Fibroblast of the aortic adventitia (primary cell): ENCODE data around the gene WDR75. TPM values are rescaled to one million over a fixed set of nuclear protein-coding genes. Genes with fewer than 3 reads are reported as not detected.
A peak's percentile ranks its signal among the peaks of the same experiment; 100 is the strongest.

Experiments used
- DNase-seq: peaks from one replicate; pipeline ENCODE4 v3.0.0-alpha.2; 2010; ENCODE audit warnings: low read depth
- H3K4me3 ChIP-seq: 2 replicates; pipeline ENCODE4 v1.5.1; 2011; ENCODE audit warnings: low read depth, mild to moderate bottlenecking, control low read depth, low read length, moderate library complexity
- CTCF ChIP-seq: IDR thresholded peaks from 2 replicates; pipeline ENCODE4 v1.5.1; 2011; ENCODE audit warnings: mild to moderate bottlenecking, low read length, control low read depth, inconsistent platforms; ENCODE audit not compliant: insufficient read depth
- total RNA-seq: library from RNA; depleted of rRNA; stranded (reverse); fragments of >200 nt; gene quantifications from 2 replicates; pipeline ENCODE4 v1.2.3, GENCODE V29; 2012; ENCODE audit warnings: low replicate concordance

The WDR75 gene
- total RNA-seq, 1 donor = 55.7 TPM

GRCh38 chr2:189504238-189504637 is 63.0 kb downstream of the WDR75 start:
- no peak for TF ChIP-seq CTCF
- H3K4me3 ChIP-seq = no peak overlapping the region
- no peak for DNase-seq

- DNase-seq = no peak
- no peak for TF ChIP-seq CTCF
- H3K4me3 ChIP-seq = no peak overlapping the region
Observed at GRCh38 chr2:189505492-189505891, 64.2 kb downstream of the WDR75 start.

- H3K4me3 ChIP-seq = no peak overlapping the region
- DNase-seq = peak; percentile 67
- no peak for TF ChIP-seq CTCF
Observed at GRCh38 chr2:189506514-189506976, 65.3 kb downstream of the WDR75 start.

GRCh38 chr2:189511210-189511959 is 70.1 kb downstream of the WDR75 start:
- no peak overlapping the region for H3K4me3 ChIP-seq
- no peak for TF ChIP-seq CTCF
- DNase-seq = no peak

GRCh38 chr2:189511960-189512319 is 70.7 kb downstream of the WDR75 start:
- DNase-seq = peak; percentile 52
- H3K4me3 ChIP-seq = no peak overlapping the region
- no peak for TF ChIP-seq CTCF

GRCh38 chr2:189512879-189513278 is 71.6 kb downstream of the WDR75 start:
- no peak overlapping the region for H3K4me3 ChIP-seq
- DNase-seq = peak; percentile 81
- no peak for TF ChIP-seq CTCF

- DNase-seq = no peak
- H3K4me3 ChIP-seq = no peak overlapping the region
- TF ChIP-seq CTCF = no peak
Observed at GRCh38 chr2:189514104-189514503, 72.8 kb downstream of the WDR75 start.
